Activated CD4-positive, alpha-beta memory T cell treated with anti-CD3 and anti-CD28 coated beads for 36 hours (primary cell): ENCODE results near the gene CTNNA1. TPM values are rescaled to one million over a fixed set of nuclear protein-coding genes. Genes with fewer than 3 reads are reported as not detected.
A peak's percentile ranks its signal among the peaks of the same experiment; 100 is the strongest.
"Not testable (repeated sequence)": the region's sequence is repeated elsewhere in the genome, so short reads cannot be mapped to it uniquely, and the experiment has no call there.

Experiments used
- CTCF ChIA-PET: fragments of 350-600 bp; sonication (Branson Sonifier 250); formaldehyde crosslinking; loops from one replicate; lab custom pipeline; 2021; ENCODE audit warnings: antibody characterized with exemption, inconsistent platforms; lab: Charles Lee
- POLR2A ChIA-PET: fragments of 350-600 bp; sonication (Branson Sonifier 250); formaldehyde crosslinking; loops from one replicate; lab custom pipeline; 2021; ENCODE audit warnings: antibody characterized with exemption; lab: Charles Lee
- DNase-seq: peaks from one replicate; pipeline ENCODE4 v3.0.0-alpha.2; 2020
- H3K27ac Mint-ChIP-seq: one replicate; pipeline ENCODE4 v1.8.0; 2021; ENCODE audit warnings: mixed read lengths
- H3K27me3 Mint-ChIP-seq: one replicate; pipeline ENCODE4 v1.8.0; 2021; ENCODE audit warnings: mixed read lengths
- H3K36me3 Mint-ChIP-seq: one replicate; pipeline ENCODE4 v1.8.0; 2021; ENCODE audit warnings: mixed read lengths
- H3K4me1 Mint-ChIP-seq: one replicate; pipeline ENCODE4 v1.8.0; 2021; ENCODE audit warnings: low read depth, mixed read lengths
- H3K4me3 Mint-ChIP-seq: one replicate; pipeline ENCODE4 v1.8.0; 2021; ENCODE audit warnings: mild to moderate bottlenecking, mixed read lengths
- H3K9me3 Mint-ChIP-seq: one replicate; pipeline ENCODE4 v1.8.0; 2021; ENCODE audit warnings: mixed read lengths
- intact Hi-C: fragments of 100-400 bp; cut with micrococcal nuclease; formaldehyde crosslinking; loops from one replicate; pipeline ENCODE4 v1.15.1; 2023
- total RNA-seq, 2 experiments: library from RNA; stranded (reverse); gene quantifications; one replicate each; pipeline ENCODE4 v1.2.3, GENCODE V29; 2021

CTNNA1 gene, protein sequence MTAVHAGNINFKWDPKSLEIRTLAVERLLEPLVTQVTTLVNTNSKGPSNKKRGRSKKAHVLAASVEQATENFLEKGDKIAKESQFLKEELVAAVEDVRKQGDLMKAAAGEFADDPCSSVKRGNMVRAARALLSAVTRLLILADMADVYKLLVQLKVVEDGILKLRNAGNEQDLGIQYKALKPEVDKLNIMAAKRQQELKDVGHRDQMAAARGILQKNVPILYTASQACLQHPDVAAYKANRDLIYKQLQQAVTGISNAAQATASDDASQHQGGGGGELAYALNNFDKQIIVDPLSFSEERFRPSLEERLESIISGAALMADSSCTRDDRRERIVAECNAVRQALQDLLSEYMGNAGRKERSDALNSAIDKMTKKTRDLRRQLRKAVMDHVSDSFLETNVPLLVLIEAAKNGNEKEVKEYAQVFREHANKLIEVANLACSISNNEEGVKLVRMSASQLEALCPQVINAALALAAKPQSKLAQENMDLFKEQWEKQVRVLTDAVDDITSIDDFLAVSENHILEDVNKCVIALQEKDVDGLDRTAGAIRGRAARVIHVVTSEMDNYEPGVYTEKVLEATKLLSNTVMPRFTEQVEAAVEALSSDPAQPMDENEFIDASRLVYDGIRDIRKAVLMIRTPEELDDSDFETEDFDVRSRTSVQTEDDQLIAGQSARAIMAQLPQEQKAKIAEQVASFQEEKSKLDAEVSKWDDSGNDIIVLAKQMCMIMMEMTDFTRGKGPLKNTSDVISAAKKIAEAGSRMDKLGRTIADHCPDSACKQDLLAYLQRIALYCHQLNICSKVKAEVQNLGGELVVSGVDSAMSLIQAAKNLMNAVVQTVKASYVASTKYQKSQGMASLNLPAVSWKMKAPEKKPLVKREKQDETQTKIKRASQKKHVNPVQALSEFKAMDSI
- 10 to 100 TPM; 82.8 to 89.5 TPM for total RNA-seq

DNA sequence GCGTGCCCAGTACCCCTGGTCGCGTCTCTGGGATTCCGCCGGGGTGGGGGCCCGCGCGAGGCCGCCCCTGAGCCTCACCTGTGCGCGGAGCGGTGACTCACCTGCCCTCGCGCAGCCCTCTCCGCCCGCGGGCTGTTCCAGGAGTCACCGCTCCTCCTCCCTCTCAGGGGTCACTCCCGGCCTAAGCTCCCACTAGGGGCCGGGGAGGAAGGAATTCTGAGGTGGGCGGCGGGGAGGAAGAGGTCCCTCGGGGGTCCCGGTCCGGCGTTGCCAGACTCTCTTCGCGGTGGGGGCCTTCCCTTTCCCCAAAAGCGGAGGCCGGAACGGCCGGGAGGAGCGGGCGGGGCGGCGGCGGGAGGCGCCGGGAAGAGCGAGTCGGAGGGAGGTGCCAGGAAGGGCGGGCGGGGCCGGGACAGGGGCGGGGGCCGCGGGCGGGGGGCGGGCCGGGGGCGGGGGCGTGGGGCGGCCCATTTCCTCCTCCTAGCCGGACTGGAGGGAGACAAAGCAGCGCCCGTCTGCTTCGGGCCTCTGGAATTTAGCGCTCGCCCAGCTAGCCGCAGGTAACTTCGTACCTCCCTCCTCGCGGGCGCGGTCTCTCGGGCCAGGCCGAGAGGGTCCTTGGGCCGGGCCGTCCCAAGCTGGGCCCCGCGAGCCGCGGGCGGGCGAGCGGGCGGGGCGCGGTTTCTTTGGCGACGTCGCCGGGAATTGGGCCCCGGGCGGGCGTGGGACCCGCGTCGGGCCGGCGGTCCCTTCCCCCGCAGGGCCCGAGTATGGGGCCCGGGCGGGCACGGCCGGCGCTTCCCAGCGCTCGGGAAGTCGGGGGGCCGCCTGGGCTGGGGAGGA lies at the start of gene CTNNA1:
TSS of gene CTNNA1 (plus strand) at position 475 of the 843 bp plus-strand sequence. CDS start 28,500 bp downstream, outside the sequence.
- CTCF ChIA-PET, result interaction anchor here (0.6 kb wide), 1 partner anchor 42 kb away, joined by 4 read pairs; no protein-coding TSS in a partner anchor
- intact Hi-C loops, result loop anchor here (5.0 to 10.0 kb wide), 3 partner anchors 101 to 592 kb away; partner anchors contain the start of genes HSPA9 and PAIP2

DNA sequence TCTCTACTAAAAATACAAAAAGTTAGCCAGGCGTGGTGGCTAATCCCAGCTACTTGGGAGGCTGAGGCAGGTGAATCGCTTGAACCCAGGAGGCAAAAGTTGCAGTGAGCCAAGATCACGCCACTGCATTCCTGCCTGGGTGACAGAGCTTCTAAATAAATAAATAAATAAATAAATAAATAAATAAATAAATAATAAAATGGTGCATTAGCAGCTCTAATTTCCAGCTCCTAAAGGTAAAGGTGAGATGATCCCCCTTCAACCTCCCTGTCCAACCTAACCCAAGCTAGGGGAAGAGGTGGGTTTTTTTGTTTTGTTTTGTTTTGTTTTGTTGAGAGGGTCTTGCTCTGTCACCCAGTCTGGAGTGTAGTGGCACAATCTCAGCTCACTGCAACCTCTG lies 49.4 kb upstream of the CTNNA1 start:
- H3K27ac Mint-ChIP-seq, H3K36me3 Mint-ChIP-seq, DNase-seq, intact Hi-C loops, H3K4me3 Mint-ChIP-seq, POLR2A ChIA-PET, H3K4me1 Mint-ChIP-seq, H3K9me3 Mint-ChIP-seq: not testable (repeated sequence)
- CTCF ChIA-PET, result interaction anchor here (0.6 kb wide), 1 partner anchor 369 kb away, joined by 3 read pairs; no protein-coding TSS in a partner anchor
- peaks cover 47% of the 10 kb centered on the region for H3K27me3 Mint-ChIP-seq

More for the DNA sequence above, at the start of gene CTNNA1:
- Mint-ChIP-seq H3K4me3 (peak within 1 kb of the TSS; percentile 70), H3K36me3 (peaks cover 5% of the 10 kb centered on the region), H3K9me3 (no peaks in the 10 kb centered on the region), H3K4me1 (peaks cover 34% of the 10 kb centered on the region), H3K27ac (no peak within 1 kb of the TSS), H3K27me3 (peaks cover 21% of the 10 kb centered on the region)
- peak; percentile 70 for DNase-seq
- POLR2A ChIA-PET, result interaction anchor here (0.6 to 1.4 kb wide), 4 partner anchors 14 to 539 kb away, joined by 3 to 4 read pairs (median 3); partner anchors contain the start of gene HSPA9

DNA sequence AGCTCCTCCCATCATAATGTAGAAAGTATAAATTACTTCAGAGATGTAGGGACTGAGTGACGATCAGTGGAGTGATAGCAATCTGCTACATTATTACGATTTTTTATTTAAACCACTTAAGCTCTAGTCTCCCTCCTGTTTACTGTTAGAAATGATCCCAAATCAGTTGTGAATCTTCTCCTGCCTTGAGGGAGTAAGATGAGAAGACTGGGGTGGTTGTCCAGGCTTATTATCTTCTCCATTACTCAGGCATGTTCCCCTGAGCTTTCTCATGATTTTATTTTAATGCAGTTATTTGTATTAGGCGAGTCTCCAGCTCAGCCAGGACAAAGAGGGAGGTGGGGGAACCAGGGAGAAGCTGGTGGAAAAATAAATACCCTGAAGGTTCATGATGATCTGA lies 48.2 kb upstream of the CTNNA1 start:
- CTCF ChIA-PET, result no interaction called here
- H3K36me3 Mint-ChIP-seq, result no peaks in the 10 kb centered on the region
- no peak overlapping the region for H3K27ac Mint-ChIP-seq
- DNase-seq, result no peak
- H3K9me3 Mint-ChIP-seq, result no peaks in the 10 kb centered on the region
- H3K4me1 Mint-ChIP-seq, result no peaks in the 10 kb centered on the region
- peaks cover 51% of the 10 kb centered on the region for H3K27me3 Mint-ChIP-seq
- intact Hi-C loops, result no loop called here
- H3K4me3 Mint-ChIP-seq, result no peak overlapping the region
- POLR2A ChIA-PET, result no interaction called here

DNA sequence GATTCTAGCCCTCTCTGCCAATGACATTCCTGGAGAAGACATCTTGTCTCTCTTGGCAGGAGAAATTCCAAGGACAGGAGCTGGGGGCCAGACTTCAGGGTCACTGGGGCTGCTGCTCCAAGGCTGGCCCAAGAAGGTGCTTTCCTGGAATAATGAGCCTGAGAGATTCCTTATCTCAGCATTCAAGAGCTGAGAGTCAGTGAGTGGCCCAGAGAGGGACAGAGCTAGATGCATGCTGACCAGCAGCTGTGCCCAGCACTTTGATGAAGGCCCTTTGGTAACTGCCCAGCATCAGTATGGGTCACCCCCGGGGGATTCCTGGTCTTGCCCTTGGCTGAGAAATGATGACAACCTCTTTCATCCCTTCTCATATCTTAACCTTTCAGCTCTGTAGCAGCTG lies 47.7 kb upstream of the CTNNA1 start:
- no peak for DNase-seq
- POLR2A ChIA-PET, result no interaction called here
- H3K4me1 Mint-ChIP-seq, result no peaks in the 10 kb centered on the region
- CTCF ChIA-PET, result interaction anchor here (1.5 kb wide), 1 partner anchor 119 kb away, joined by 6 read pairs; no protein-coding TSS in a partner anchor
- H3K4me3 Mint-ChIP-seq, result no peak overlapping the region
- no peaks in the 10 kb centered on the region for H3K36me3 Mint-ChIP-seq
- no peak overlapping the region for H3K27ac Mint-ChIP-seq
- H3K27me3 Mint-ChIP-seq, result peaks cover 49% of the 10 kb centered on the region
- H3K9me3 Mint-ChIP-seq, result no peaks in the 10 kb centered on the region
- intact Hi-C loops, result no loop called here

DNA sequence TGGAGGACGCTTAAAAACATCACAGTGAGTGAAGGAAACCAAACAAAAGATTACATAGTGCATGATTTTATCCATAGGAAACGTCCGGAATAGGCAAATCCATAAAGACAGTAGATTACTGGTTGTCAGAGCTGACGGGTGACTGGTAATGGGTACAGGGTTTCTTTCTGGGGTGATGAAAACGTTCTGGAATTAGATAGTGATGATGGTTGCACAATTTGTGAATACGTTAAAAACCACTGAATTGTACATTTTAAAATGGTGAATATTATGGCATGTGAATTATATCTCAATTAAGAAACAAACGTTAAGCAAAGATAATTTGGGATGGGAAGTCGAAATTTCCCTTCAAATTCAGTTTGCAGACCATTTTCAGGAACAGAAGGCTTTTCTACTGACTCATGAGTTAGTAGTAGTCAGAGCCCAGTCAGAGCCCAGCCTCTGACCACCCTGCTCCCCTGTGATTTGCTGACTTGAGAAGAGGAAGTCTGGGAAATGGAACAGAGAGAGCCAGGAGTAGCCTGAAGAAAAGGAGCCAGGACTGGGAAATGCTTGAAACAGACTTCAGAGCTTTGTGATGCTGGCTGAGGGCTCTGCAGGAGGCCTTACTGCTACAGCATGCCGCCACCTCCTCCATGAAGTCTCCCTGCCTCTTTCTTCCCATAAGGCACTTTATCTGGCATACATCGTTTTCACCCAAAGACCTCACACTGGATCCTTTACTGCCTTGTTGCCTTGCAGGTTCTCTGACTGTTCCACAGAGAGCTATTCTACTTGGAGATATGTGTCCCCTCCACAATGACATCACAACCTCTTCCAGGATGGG lies 46.4 kb upstream of the CTNNA1 start:
- POLR2A ChIA-PET, result no interaction called here
- CTCF ChIA-PET, result interaction anchor here (0.5 to 1.5 kb wide), 2 partner anchors 118 to 867 kb away, joined by 3 to 6 read pairs; no protein-coding TSS in a partner anchor
- Mint-ChIP-seq H3K9me3 (no peaks in the 10 kb centered on the region), H3K27ac (no peak overlapping the region), H3K4me3 (no peak overlapping the region), H3K27me3 (peaks cover 43% of the 10 kb centered on the region), H3K36me3 (no peaks in the 10 kb centered on the region), H3K4me1 (no peaks in the 10 kb centered on the region)
- DNase-seq, result no peak
- intact Hi-C loops, result no loop called here

DNA sequence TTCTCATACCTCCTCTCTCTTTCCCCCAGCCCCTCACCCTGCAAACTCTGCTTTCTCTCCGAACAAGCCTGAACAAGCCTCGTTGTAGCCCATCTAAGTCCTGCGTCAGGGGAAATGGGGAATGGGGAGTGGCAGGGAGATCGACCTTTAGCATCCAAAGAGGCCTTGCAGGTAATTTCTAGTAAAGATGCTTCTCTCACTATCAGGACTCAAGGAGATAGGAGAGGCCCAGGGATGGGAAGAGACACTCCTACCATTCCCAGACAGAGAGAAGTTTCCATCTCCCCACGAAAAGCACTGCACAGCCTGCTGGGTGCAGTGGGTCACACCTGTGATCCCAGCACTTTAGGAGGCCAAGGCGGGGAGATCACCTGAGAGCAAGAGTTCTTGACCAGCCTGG lies 44.4 kb upstream of the CTNNA1 start:
- intact Hi-C loops, result no loop called here
- DNase-seq, result no peak
- Mint-ChIP-seq H3K27me3 (peaks cover 38% of the 10 kb centered on the region), H3K4me3 (no peak overlapping the region), H3K27ac (no peak overlapping the region), H3K36me3 (no peaks in the 10 kb centered on the region), H3K4me1 (no peaks in the 10 kb centered on the region), H3K9me3 (no peaks in the 10 kb centered on the region)
- CTCF ChIA-PET, result no interaction called here
- POLR2A ChIA-PET, result no interaction called here

DNA sequence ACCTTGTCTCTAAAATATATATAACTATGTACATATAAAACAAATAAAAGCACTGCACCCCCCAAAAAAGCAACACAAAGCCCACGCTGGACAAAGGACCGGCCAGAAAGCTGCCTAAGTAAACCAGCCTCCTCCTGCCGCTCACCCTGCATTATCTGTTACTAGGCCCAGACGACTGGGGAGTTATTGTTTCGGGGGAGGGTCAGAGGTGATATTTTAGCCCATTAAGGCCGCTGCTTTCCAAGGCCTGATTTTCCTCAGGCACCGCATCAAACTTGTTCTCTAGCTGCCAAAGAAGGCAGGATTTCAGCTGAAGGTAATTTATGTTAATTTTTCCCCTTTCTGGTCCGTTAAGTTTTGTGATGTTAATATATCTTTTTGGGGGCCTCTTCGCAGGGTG lies 44.0 kb upstream of the CTNNA1 start:
- Mint-ChIP-seq H3K36me3 (no peaks in the 10 kb centered on the region), H3K27ac (no peak overlapping the region), H3K27me3 (peaks cover 38% of the 10 kb centered on the region), H3K9me3 (no peaks in the 10 kb centered on the region), H3K4me1 (peaks cover 1% of the 10 kb centered on the region), H3K4me3 (no peak overlapping the region)
- intact Hi-C loops, result no loop called here
- ChIA-PET CTCF (no interaction called here), POLR2A (no interaction called here)
- DNase-seq, result no peak

DNA sequence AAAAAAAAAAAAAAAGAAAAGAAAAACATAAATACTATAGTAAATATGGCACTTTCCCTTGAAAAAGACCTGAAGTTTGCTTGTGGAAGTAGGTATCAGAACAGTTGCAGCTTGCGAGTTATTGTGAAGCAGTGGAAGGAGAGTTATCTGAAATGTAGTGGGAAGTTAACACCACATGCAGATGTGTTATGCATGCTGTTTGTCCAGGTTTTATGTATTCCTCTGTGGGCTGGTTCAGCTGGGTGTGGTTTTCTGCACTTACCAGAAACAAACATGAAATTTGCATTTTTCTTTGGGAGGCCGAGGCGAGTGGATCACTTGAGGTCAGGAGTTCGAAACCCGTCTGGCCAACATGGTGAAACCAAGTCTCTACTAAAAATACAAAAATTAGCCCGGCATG lies 42.1 kb upstream of the CTNNA1 start:
- Mint-ChIP-seq H3K27ac (no peak overlapping the region), H3K36me3 (no peaks in the 10 kb centered on the region), H3K27me3 (peaks cover 38% of the 10 kb centered on the region), H3K9me3 (no peaks in the 10 kb centered on the region), H3K4me1 (peaks cover 2% of the 10 kb centered on the region), H3K4me3 (no peak overlapping the region)
- ChIA-PET POLR2A (no interaction called here), CTCF (interaction anchor here (0.6 kb wide), 1 partner anchor 42 kb away, joined by 4 read pairs; no protein-coding TSS in a partner anchor)
- intact Hi-C loops, result no loop called here
- DNase-seq, result no peak

DNA sequence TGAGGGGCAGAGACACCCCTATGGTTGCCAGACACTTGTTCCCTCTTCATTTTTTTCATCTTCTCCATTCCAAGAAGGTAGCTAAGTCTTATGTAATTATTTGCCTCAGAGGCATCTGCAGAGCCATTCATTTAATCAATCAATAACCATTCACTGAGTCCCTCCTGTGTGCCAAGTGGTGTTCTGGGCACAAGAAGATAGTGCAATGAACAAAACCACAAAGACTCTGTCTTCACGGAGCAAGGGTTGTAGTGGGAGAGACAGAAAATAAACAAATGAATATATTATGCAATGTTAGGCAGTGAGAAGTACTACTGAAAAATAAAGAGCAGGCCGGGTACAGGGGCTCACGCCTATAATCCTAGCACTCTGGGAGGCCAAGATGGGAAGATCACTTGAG lies 41.4 kb upstream of the CTNNA1 start:
- H3K36me3 Mint-ChIP-seq, result no peaks in the 10 kb centered on the region
- ChIA-PET CTCF (no interaction called here), POLR2A (no interaction called here)
- H3K27me3 Mint-ChIP-seq, result peaks cover 33% of the 10 kb centered on the region
- intact Hi-C loops, result no loop called here
- no peak overlapping the region for H3K27ac Mint-ChIP-seq
- no peak for DNase-seq
- no peaks in the 10 kb centered on the region for H3K9me3 Mint-ChIP-seq
- H3K4me3 Mint-ChIP-seq, result no peak overlapping the region
- peaks cover 2% of the 10 kb centered on the region for H3K4me1 Mint-ChIP-seq

DNA sequence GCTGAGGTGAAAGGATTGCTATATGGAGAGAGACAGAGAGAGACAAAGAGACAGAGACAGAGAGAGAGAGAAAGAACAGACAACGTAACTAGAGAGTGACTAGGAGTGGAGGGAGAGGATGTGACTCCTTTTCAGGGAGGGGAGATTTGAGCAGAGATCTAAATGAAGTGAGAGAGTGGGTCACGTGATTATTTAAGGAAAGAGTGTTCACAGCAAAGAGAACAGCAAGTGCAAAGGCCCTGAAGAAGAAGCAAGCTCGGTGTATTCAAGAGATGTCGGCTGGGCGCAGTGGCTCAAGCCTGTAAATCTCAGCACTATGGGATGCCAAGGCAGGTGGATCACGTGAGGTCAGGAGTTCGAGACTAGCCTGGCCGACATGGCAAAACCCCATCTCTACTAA lies 40.9 kb upstream of the CTNNA1 start:
- POLR2A ChIA-PET, result interaction anchor here (0.7 kb wide), 1 partner anchor 127 kb away, joined by 3 read pairs; no protein-coding TSS in a partner anchor
- Mint-ChIP-seq H3K27me3 (peaks cover 34% of the 10 kb centered on the region), H3K9me3 (no peaks in the 10 kb centered on the region), H3K4me3 (no peak overlapping the region), H3K36me3 (no peaks in the 10 kb centered on the region), H3K4me1 (peaks cover 2% of the 10 kb centered on the region), H3K27ac (no peak overlapping the region)
- no peak for DNase-seq
- intact Hi-C loops, result no loop called here
- CTCF ChIA-PET, result no interaction called here

DNA sequence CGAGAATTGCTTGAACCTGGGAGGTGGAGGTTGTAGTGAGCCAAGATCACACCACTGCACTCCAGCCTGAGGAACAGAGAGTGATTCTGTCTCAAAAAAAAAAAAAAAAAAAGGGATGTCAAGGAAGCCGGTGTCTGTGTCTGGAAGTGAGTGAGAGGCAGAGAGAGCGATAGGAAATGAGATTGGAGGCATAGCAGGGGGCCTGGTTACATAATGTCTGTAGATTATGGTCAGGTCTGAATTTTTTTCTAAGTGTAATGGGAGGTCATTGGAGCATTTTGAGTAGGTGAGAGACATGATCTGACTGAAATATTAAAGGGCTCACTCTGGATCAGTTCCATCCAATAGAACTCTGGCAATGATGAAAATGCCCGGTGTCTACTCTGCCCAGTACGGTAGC lies 40.4 kb upstream of the CTNNA1 start:
- Mint-ChIP-seq H3K27me3 (peaks cover 34% of the 10 kb centered on the region), H3K36me3 (no peaks in the 10 kb centered on the region), H3K27ac (no peak overlapping the region), H3K4me3 (no peak overlapping the region), H3K9me3 (no peaks in the 10 kb centered on the region), H3K4me1 (peaks cover 2% of the 10 kb centered on the region)
- ChIA-PET POLR2A (interaction anchor here (0.7 kb wide), 1 partner anchor 127 kb away, joined by 3 read pairs; no protein-coding TSS in a partner anchor), CTCF (no interaction called here)
- intact Hi-C loops, result no loop called here
- DNase-seq, result no peak
